GM23338 (cell line): ENCODE results near the gene HBM.

ENCODE experiments used
- CTCF ChIP-seq, 2 experiments: fragments of 200-600 bp in 1 of 2; sonication (generic) in 1 of 2; conservative IDR thresholded peaks; 2 replicates each; pipeline versions ENCODE4 v1.5.1 to v1.6.1; 2016 to 2017; ENCODE audit warnings: antibody characterized with exemption in 2 of 2, low read depth in 2 of 2, mild to moderate bottlenecking in 2 of 2, moderate library complexity in 1 of 2
- EZH2 ChIP-seq: fragments of 200-600 bp; sonication (generic); IDR thresholded peaks from one replicate; pipeline ENCODE4 v1.8.0; 2017; ENCODE audit warnings: antibody characterized with exemption, mild to moderate bottlenecking, low read depth; ENCODE audit not compliant: unreplicated experiment
- POLR2AphosphoS5 ChIP-seq: IDR thresholded peaks from 2 replicates; pipeline ENCODE4 v1.6.1; 2016; ENCODE audit warnings: antibody characterized with exemption, low read depth
- REST ChIP-seq: IDR thresholded peaks from one replicate; pipeline ENCODE4 v1.6.1; 2018; ENCODE audit warnings: antibody characterized with exemption; ENCODE audit not compliant: unreplicated experiment

- TF ChIP-seq CTCF (conservative IDR thresholded peaks at IDR 0.05; ENCODE audit: low read depth in 2 of 2) (no peak), EZH2 (no peak), POLR2AphosphoS5 (no peak), REST (no peak)
Observed at GRCh38 chr16:160691-161190, 5.0 kb upstream of the HBM start.
